ENCODE results near the gene ORM2. TPM values are rescaled to one million over a fixed set of nuclear protein-coding genes. Genes with fewer than 3 reads are reported as not detected.

The ORM2 gene
- total and polyA plus RNA-seq, 9 of the 15 experiments (the other 6 are each of a cell fraction or from before 2014, with no cell fraction given) = 0.98 TPM; not detected in 8

- no peak overlapping the region for H2AFZ ChIP-seq (ENCODE audit: low read depth, low read length)
- FAIRE-seq (no peak), ATAC-seq (no peak), DNase-seq (ENCODE audit: extremely low read depth in 1 of 4, low spot score in 3 of 4) (no peak)
- 3% methylated on average over 8 of the region's 8 CpGs for WGBS (ENCODE audit: insufficient coverage, low coverage, missing lambda C conversion rate)
- H3K9ac ChIP-seq (ENCODE audit: insufficient read depth in 1 of 2, low read depth in 2 of 2, low read length in 2 of 2) = no peak overlapping the region
- intact Hi-C loops (cut with micrococcal nuclease) (no loop called here), in situ Hi-C loops (cut with MboI) (no loop called here)
- no peaks in the 10 kb centered on the region for H3K9me1 ChIP-seq (ENCODE audit: control insufficient read depth, insufficient read depth, low read length)
- no peaks in the 10 kb centered on the region for H3K36me3 ChIP-seq (ENCODE audit: control insufficient read depth, insufficient read depth, low read length)
- BruUV-seq (replicated peaks) = no TSS peak
- H4K20me1 ChIP-seq (replicated peaks; ENCODE audit: control insufficient read depth, insufficient read depth, low read length) = no peaks in the 10 kb centered on the region
- ChIA-PET POLR2A (no interaction called here), CTCF (ENCODE audit: low intra/inter-chr PET ratio) (no interaction called here)
- H3K4me2 ChIP-seq (ENCODE audit: insufficient read depth, low read length) = no peak overlapping the region
- no peak overlapping the region for H3K27ac ChIP-seq (ENCODE audit: extremely low read depth, low read depth, low read length)
- H3K9me3 ChIP-seq (replicated peaks; ENCODE audit: control insufficient read depth, insufficient read depth, low read depth, low read length) = no peaks in the 10 kb centered on the region
- no peaks in the 10 kb centered on the region for H3K79me2 ChIP-seq (ENCODE audit: control insufficient read depth, insufficient read depth, low read length)
- no peak overlapping the region for H3K4me3 ChIP-seq
- no peaks in the 10 kb centered on the region; a peak in 1 of 5 replicates for H3K4me1 ChIP-seq (replicated peaks in 1 of 2; ENCODE audit: control insufficient read depth in 2 of 2, insufficient read depth in 2 of 2, low read length in 2 of 2)
- peaks cover 18 to 39% of the 10 kb centered on the region in 2 experiments for H3K27me3 ChIP-seq (ENCODE audit: control insufficient read depth in 2 of 2, insufficient read depth in 2 of 2, low read length in 2 of 2)
- TF ChIP-seq MNT (conservative IDR thresholded peaks at IDR 0.05) = no peak
- TF ChIP-seq MECOM (CRISPR knock-in tag; IDR thresholded peaks at IDR 0.05) = no peak
- no peak for TF ChIP-seq ZMIZ1 (IDR thresholded peaks at IDR 0.05; ENCODE audit: low read depth in 2 of 2, low read length in 2 of 2)
- TF ChIP-seq POLR2AphosphoS5 (IDR thresholded peaks at IDR 0.05; ENCODE audit: control insufficient read depth, insufficient read depth, low read depth, low read length) = no peak
- TF ChIP-seq ZNF318 (IDR thresholded peaks at IDR 0.05; ENCODE audit: borderline replicate concordance in 1 of 2, low read depth in 1 of 2) = no peak
- no peak for TF ChIP-seq HNRNPLL (IDR thresholded peaks at IDR 0.05; ENCODE audit: low read depth, low read length, poor library complexity, severe bottlenecking)
These were observed 16.5 kb upstream of the ORM2 start for GRCh38 chr9:114313186-114313585.

Measured in K562 (cell line).